HepG2 (cell line): ENCODE data around the gene GEMIN2. TPM values are rescaled to one million over a fixed set of nuclear protein-coding genes. Genes with fewer than 3 reads are reported as not detected.

ENCODE experiments used
- CCAR2 ChIP-seq: fragments of 200-400 bp; formaldehyde crosslinking; optimal IDR thresholded peaks from 2 replicates; pipeline ENCODE3; 2018; ENCODE audit warnings: low read depth, mild to moderate bottlenecking, low read length, moderate library complexity
- FOSL1 ChIP-seq: sonication (generic); formaldehyde crosslinking; IDR thresholded peaks from 2 replicates; pipeline ENCODE4 v1.9.0; 2021; ENCODE audit warnings: missing genetic modification reagents, borderline replicate concordance
- GZF1 ChIP-seq: sonication (generic); formaldehyde crosslinking; IDR thresholded peaks from 2 replicates; pipeline ENCODE4 v1.5.1; 2020; ENCODE audit warnings: mild to moderate bottlenecking, missing genetic modification reagents
- HCFC1 ChIP-seq: fragments of 150-350 bp; IDR thresholded peaks from 2 replicates; pipeline ENCODE4 v1.6.1; 2014; ENCODE audit warnings: low read depth, low read length
- HDAC1 ChIP-seq: sonication (generic); formaldehyde crosslinking; IDR thresholded peaks from 2 replicates; pipeline ENCODE4 v1.5.1; 2020; ENCODE audit warnings: mild to moderate bottlenecking, missing genetic modification reagents
- KDM5A ChIP-seq: fragments of 200-600 bp; sonication (generic); IDR thresholded peaks from 2 replicates; pipeline ENCODE4 v1.7.0; 2018; ENCODE audit warnings: antibody characterized with exemption, mild to moderate bottlenecking, low read length, borderline replicate concordance
- MEF2D ChIP-seq: sonication (generic); formaldehyde crosslinking; IDR thresholded peaks from 2 replicates; pipeline ENCODE4 v1.5.1; 2020; ENCODE audit warnings: mild to moderate bottlenecking, missing genetic modification reagents
- NFATC3 ChIP-seq: sonication (generic); formaldehyde crosslinking; IDR thresholded peaks from 2 replicates; pipeline ENCODE4 v1.5.1; 2020; ENCODE audit warnings: mild to moderate bottlenecking, missing genetic modification reagents
- NR3C1 ChIP-seq: sonication (generic); formaldehyde crosslinking; IDR thresholded peaks from 2 replicates; pipeline ENCODE4 v1.4.0; 2020; ENCODE audit warnings: missing genetic modification reagents
- PRMT3 ChIP-seq: sonication (generic); formaldehyde crosslinking; IDR thresholded peaks from 2 replicates; pipeline ENCODE4 v1.8.1; 2022; ENCODE audit warnings: low read depth, mild to moderate bottlenecking, moderate library complexity, missing genetic modification reagents, borderline replicate concordance
- RORA ChIP-seq: sonication (generic); formaldehyde crosslinking; IDR thresholded peaks from 2 replicates; pipeline ENCODE4 v1.5.0; 2020; ENCODE audit warnings: mild to moderate bottlenecking, missing genetic modification reagents, moderate library complexity
- SALL2 ChIP-seq: sonication (generic); formaldehyde crosslinking; IDR thresholded peaks from 2 replicates; pipeline ENCODE4 v1.8.1; 2023; ENCODE audit warnings: mild to moderate bottlenecking, missing genetic modification reagents, inconsistent platforms
- SIN3B ChIP-seq: fragments of 150-350 bp; IDR thresholded peaks from 2 replicates; pipeline ENCODE4 v1.6.1; 2014; ENCODE audit warnings: low read length
- SNAPC2 ChIP-seq: sonication (generic); formaldehyde crosslinking; IDR thresholded peaks from 2 replicates; pipeline ENCODE4 v1.8.1; 2022; ENCODE audit warnings: mild to moderate bottlenecking, missing genetic modification reagents
- TARDBP ChIP-seq: sonication (generic); formaldehyde crosslinking; IDR thresholded peaks from 2 replicates; pipeline ENCODE4 v1.8.0; 2022; ENCODE audit warnings: mild to moderate bottlenecking, missing genetic modification reagents
- THAP8 ChIP-seq: sonication (generic); formaldehyde crosslinking; IDR thresholded peaks from 2 replicates; pipeline ENCODE4 v1.5.1; 2020; ENCODE audit warnings: missing genetic modification reagents, mild to moderate bottlenecking, borderline replicate concordance
- TP53 ChIP-seq: sonication (generic); formaldehyde crosslinking; conservative IDR thresholded peaks from 2 replicates; pipeline ENCODE4 v1.4.0; 2020; ENCODE audit warnings: missing genetic modification reagents
- TRIM24 ChIP-seq: sonication (generic); formaldehyde crosslinking; IDR thresholded peaks from 2 replicates; pipeline ENCODE4 v1.8.0; 2022; ENCODE audit warnings: mild to moderate bottlenecking, missing genetic modification reagents
- U2AF1 ChIP-seq: fragments of 200-400 bp; formaldehyde crosslinking; optimal IDR thresholded peaks from 2 replicates; pipeline ENCODE3; 2017; ENCODE audit warnings: mild to moderate bottlenecking, low read depth, low read length
- U2AF2 ChIP-seq: fragments of 200-400 bp; formaldehyde crosslinking; IDR thresholded peaks from 2 replicates; pipeline ENCODE4 v1.6.1; 2017; ENCODE audit warnings: low read depth, mild to moderate bottlenecking, low read length
- ZFAT ChIP-seq: sonication (generic); formaldehyde crosslinking; conservative IDR thresholded peaks from 2 replicates; pipeline ENCODE4 v1.8.1; 2023; ENCODE audit warnings: missing genetic modification reagents, inconsistent platforms
- ZNF276 ChIP-seq: sonication (generic); formaldehyde crosslinking; IDR thresholded peaks from 2 replicates; pipeline ENCODE4 v1.4.0; 2020; ENCODE audit warnings: mild to moderate bottlenecking, low read depth, missing genetic modification reagents
- ZNF326 ChIP-seq: sonication (generic); formaldehyde crosslinking; IDR thresholded peaks from 2 replicates; pipeline ENCODE4 v1.4.0; 2020; ENCODE audit warnings: missing genetic modification reagents, borderline replicate concordance
- ZNF331 ChIP-seq: sonication (generic); formaldehyde crosslinking; IDR thresholded peaks from 2 replicates; pipeline ENCODE4 v1.4.0; 2020; ENCODE audit warnings: missing genetic modification reagents
- ZNF530 ChIP-seq: sonication (generic); formaldehyde crosslinking; IDR thresholded peaks from 2 replicates; pipeline ENCODE4 v1.5.0; 2020; ENCODE audit warnings: low read depth, mild to moderate bottlenecking, missing genetic modification reagents
- ZNF564 ChIP-seq: sonication (generic); formaldehyde crosslinking; IDR thresholded peaks from 2 replicates; pipeline ENCODE4 v1.8.1; 2023; ENCODE audit warnings: mild to moderate bottlenecking, missing genetic modification reagents
- ZNF572 ChIP-seq: sonication (generic); formaldehyde crosslinking; IDR thresholded peaks from 2 replicates; pipeline ENCODE4 v1.5.1; 2020; ENCODE audit warnings: mild to moderate bottlenecking, missing genetic modification reagents
- ZNF576 ChIP-seq: sonication (generic); formaldehyde crosslinking; IDR thresholded peaks from 2 replicates; pipeline ENCODE4 v1.4.0; 2020; ENCODE audit warnings: mild to moderate bottlenecking, missing genetic modification reagents
- ZNF660 ChIP-seq: sonication (generic); formaldehyde crosslinking; IDR thresholded peaks from 2 replicates; pipeline ENCODE4 v1.5.1; 2020; ENCODE audit warnings: mild to moderate bottlenecking, low read depth, missing genetic modification reagents, borderline replicate concordance
- ZNF788 ChIP-seq: sonication (generic); formaldehyde crosslinking; IDR thresholded peaks from 2 replicates; pipeline ENCODE4 v1.5.0; 2020; ENCODE audit warnings: mild to moderate bottlenecking, missing genetic modification reagents, borderline replicate concordance
- polyA plus RNA-seq, 8 experiments: library from polyadenylated mRNA; depleted of rRNA in 3 of 8; stranded (reverse) in 7 of 8; unstranded in 1 of 8; fragments of >200 nt; fragmentation: Illumina TruSeq in 4 of 8; extraction: Trizol in 4 of 8; gene quantifications; 2 replicates each; pipeline versions ENCODE4 v1.2.1 to v1.2.3, GENCODE V29; 2011 to 2016; ENCODE audit warnings: low read depth in 4 of 8, missing spikeins in 1 of 8, mixed read lengths in 1 of 8; ENCODE audit not compliant: insufficient read depth in 1 of 8
- total RNA-seq, 5 experiments: library from RNA; depleted of rRNA; stranded (reverse); fragments of >200 nt; fragmentation: Illumina TruSeq; extraction: Trizol; gene quantifications; 2 replicates each; pipeline ENCODE4 v1.2.3, GENCODE V29; 2016; ENCODE audit warnings: low read depth in 1 of 5

Gene GEMIN2
- total and polyA plus RNA-seq, 2 of the 13 experiments (the other 11 are each of a cell fraction or from before 2014, with no cell fraction given) = 54.8 to 110 TPM

- TF ChIP-seq ZNF276 (CRISPR knock-in tag) (no peak), ZNF564 (no peak), ZNF576 (0 out of 2 replicates have a peak, but pooled peaks have one; percentile 53), FOSL1 (CRISPR knock-in tag) (no peak), TRIM24 (CRISPR knock-in tag) (no peak), ZNF326 (no peak), CCAR2 (no peak), GZF1 (CRISPR knock-in tag) (no peak), ZNF530 (no peak), U2AF2 (no peak), ZNF331 (CRISPR knock-in tag) (peak; percentile 90), HDAC1 (CRISPR knock-in tag) (0 out of 2 replicates have a peak, but pooled peaks have one; percentile 47), TARDBP (CRISPR knock-in tag) (peak; percentile 51; the same call in 1 of the 2 replicates), NR3C1 (no peak), PRMT3 (no peak), HCFC1 (no peak), ZNF572 (CRISPR knock-in tag) (no peak), KDM5A (no peak), SALL2 (no peak), ZNF660 (no peak), ZNF788 (no peak), THAP8 (CRISPR knock-in tag) (no peak; the same call in 1 of the 2 replicates), NFATC3 (CRISPR knock-in tag) (no peak), SNAPC2 (peak; percentile 56; the same call in 1 of the 2 replicates), RORA (no peak), MEF2D (CRISPR knock-in tag) (peak; percentile 76; the same call in 1 of the 2 replicates), TP53 (CRISPR knock-in tag) (no peak), ZFAT (CRISPR knock-in tag) (no peak), U2AF1 (no peak), SIN3B (no peak)
Observed at GRCh38 chr14:39145266-39145966, 31.3 kb downstream of the GEMIN2 start (continued).
